HepG2 (cell line): Measurements from ENCODE around the gene EEF2. TPM values are rescaled to one million over a fixed set of nuclear protein-coding genes. Genes with fewer than 3 reads are reported as not detected.

Experiments
- ATAC-seq: fragments of 200-7000 bp; cut with Tn5 transposase; 3 replicates; pipeline ENCODE4 v1.9.1; 2020; ENCODE audit warnings: mild to moderate bottlenecking, moderate library complexity
- BruUV-seq: library from RNA; stranded (reverse); fragments of 400-500 nt; replicated peaks from 2 replicates; lab custom pipeline; 2021; lab: Mats Ljungman, UMichigan
- CTCF ChIA-PET: fragments of 300-600 bp; formaldehyde crosslinking; extraction: SDS; loops from one replicate; lab custom pipeline; 2021; ENCODE audit warnings: low total read pairs, inconsistent platforms, low intra/inter-chr PET ratio; lab: Yijun Ruan, JAX
- POLR2A ChIA-PET: fragments of 350-600 bp; sonication (Branson Sonifier 250); formaldehyde crosslinking; loops from one replicate; lab custom pipeline; 2020; ENCODE audit warnings: antibody characterized with exemption, inconsistent platforms; lab: Yijun Ruan, JAX
- DNase-seq: peaks from one replicate; pipeline ENCODE4 v3.0.0-alpha.2; 2015; ENCODE audit warnings: low spot score
- FAIRE-seq: peaks from 3 replicates; lab custom pipeline; 2011; peaks lifted over from hg19 to GRCh38; lab: Jason Lieb, UNC
- H2AFZ ChIP-seq: one replicate; pipeline ENCODE4 v1.6.1; 2011; ENCODE audit warnings: low read length, inconsistent platforms
- H3K27ac ChIP-seq: fragments of 300-600 bp; 3 replicates; pipeline ENCODE4 v1.8.0; 2011; ENCODE audit warnings: mixed run types, mild to moderate bottlenecking, mixed read lengths, low read length, inconsistent platforms; ENCODE audit not compliant: insufficient read depth; ENCODE audit errors: extremely low read length
- H3K27me3 ChIP-seq, 2 experiments: fragments of 200-600 bp in 1 of 2; 2 replicates in 1 of 2; 3 replicates in 1 of 2; pipeline versions ENCODE4 v1.6.0 to v1.8.0; 2011; ENCODE audit warnings: low read length in 2 of 2, mild to moderate bottlenecking in 2 of 2, moderate library complexity in 2 of 2, inconsistent platforms in 1 of 2; ENCODE audit not compliant: insufficient read depth in 2 of 2, control insufficient read depth in 1 of 2
- H3K36me3 ChIP-seq, 2 experiments: fragments of 200-600 bp in 1 of 2; replicated peaks in 1 of 2; 2 replicates in 1 of 2; 3 replicates in 1 of 2; pipeline versions ENCODE4 v1.5.1 to v1.8.0; 2011; ENCODE audit warnings: low read length in 2 of 2, inconsistent platforms in 1 of 2; ENCODE audit not compliant: insufficient read depth in 2 of 2, control insufficient read depth in 1 of 2
- H3K4me1 ChIP-seq: 2 replicates; pipeline ENCODE4 v1.5.1; 2012; ENCODE audit warnings: low read length, inconsistent platforms; ENCODE audit not compliant: insufficient read depth
- H3K4me2 ChIP-seq: 2 replicates; pipeline ENCODE4 v1.6.0; 2011; ENCODE audit warnings: low read depth, low read length, inconsistent platforms
- H3K4me3 ChIP-seq, 3 experiments: fragments of 200-600 bp in 1 of 3; sonication (generic), shearing (Covaris generic) in 1 of 3; replicated peaks in 1 of 3; 2 replicates each; pipeline ENCODE4 v1.5.1; 2011 to 2016; ENCODE audit warnings: low read length in 3 of 3, inconsistent platforms in 2 of 3, low read depth in 2 of 3, mild to moderate bottlenecking in 2 of 3, control low read depth in 1 of 3, mixed read lengths in 1 of 3; ENCODE audit not compliant: insufficient read depth in 1 of 3
- H3K79me2 ChIP-seq: one replicate; pipeline ENCODE4 v1.6.1; 2011; ENCODE audit warnings: low read length, inconsistent platforms; ENCODE audit not compliant: insufficient read depth
- H3K9ac ChIP-seq: 2 replicates; pipeline ENCODE4 v1.6.0; 2011; ENCODE audit warnings: mild to moderate bottlenecking, low read depth, low read length, inconsistent platforms; ENCODE audit not compliant: insufficient read depth
- H3K9me3 ChIP-seq: 2 replicates; pipeline ENCODE4 v1.5.1; 2012; ENCODE audit warnings: mild to moderate bottlenecking, low read length
- H4K20me1 ChIP-seq: 2 replicates; pipeline ENCODE4 v1.6.0; 2011; ENCODE audit warnings: inconsistent platforms, mild to moderate bottlenecking, low read length, moderate library complexity; ENCODE audit not compliant: insufficient read depth
- CHD4 ChIP-seq: fragments of 200-600 bp; sonication (generic); IDR thresholded peaks from 2 replicates; pipeline ENCODE4 v1.7.0; 2017; ENCODE audit warnings: mild to moderate bottlenecking, low read length, borderline replicate concordance
- FOXP4 ChIP-seq: sonication (generic); formaldehyde crosslinking; IDR thresholded peaks from 2 replicates; pipeline ENCODE4 v1.4.0; 2020; ENCODE audit warnings: missing genetic modification reagents
- KLF6 ChIP-seq: IDR thresholded peaks from 2 replicates; pipeline ENCODE4 v1.8.0; 2016; ENCODE audit warnings: missing biosample characterization, missing genetic modification reagents
- PLRG1 ChIP-seq: fragments of 450-650 bp; conservative IDR thresholded peaks from 2 replicates; pipeline ENCODE4 v1.6.1; 2016
- ZBTB38 ChIP-seq: sonication (generic); formaldehyde crosslinking; IDR thresholded peaks from 2 replicates; pipeline ENCODE4 v1.5.1; 2020; ENCODE audit warnings: mild to moderate bottlenecking, missing genetic modification reagents
- ZNF773 ChIP-seq: sonication (generic); formaldehyde crosslinking; IDR thresholded peaks from 2 replicates; pipeline ENCODE4 v1.4.0; 2020; ENCODE audit warnings: missing genetic modification reagents, borderline replicate concordance
- ZNF790 ChIP-seq: sonication (generic); formaldehyde crosslinking; IDR thresholded peaks from 2 replicates; pipeline ENCODE4 v1.8.0; 2022; ENCODE audit warnings: missing genetic modification reagents, mild to moderate bottlenecking, borderline replicate concordance
- WGBS: methylation state at CpG from one replicate; pipeline ENCODE4 v1.1.6; 2017; ENCODE audit warnings: low lambda C conversion rate; 5-methylcytosine and 5-hydroxymethylcytosine counted together
- in situ Hi-C: cut with HindIII; loops from 2 replicates; pipeline ENCODE4 v1.10.0; 2017; ENCODE audit warnings: low pct_unique_long_range_greater_than_20kb; ENCODE audit not compliant: extremely low pct_ligation_motif_present
- intact Hi-C: fragments of 100-400 bp; cut with micrococcal nuclease; formaldehyde crosslinking; loops from one replicate; pipeline ENCODE4 v1.10.0; 2022; ENCODE audit not compliant: unreplicated experiment
- polyA plus RNA-seq, 8 experiments: library from polyadenylated mRNA; depleted of rRNA in 3 of 8; stranded (reverse) in 7 of 8; unstranded in 1 of 8; fragments of >200 nt; fragmentation: Illumina TruSeq in 4 of 8; extraction: Trizol in 4 of 8; gene quantifications; 2 replicates each; pipeline versions ENCODE4 v1.2.1 to v1.2.3, GENCODE V29; 2011 to 2016; ENCODE audit warnings: low read depth in 4 of 8, missing spikeins in 1 of 8, mixed read lengths in 1 of 8; ENCODE audit not compliant: insufficient read depth in 1 of 8
- total RNA-seq, 5 experiments: library from RNA; depleted of rRNA; stranded (reverse); fragments of >200 nt; fragmentation: Illumina TruSeq; extraction: Trizol; gene quantifications; 2 replicates each; pipeline ENCODE4 v1.2.3, GENCODE V29; 2016; ENCODE audit warnings: low read depth in 1 of 5
- TF ChIP-seq, protein P1 (sequence below): sonication (generic); formaldehyde crosslinking; IDR thresholded peaks from 2 replicates; pipeline ENCODE4 v1.4.0; 2020; ENCODE audit warnings: missing genetic modification reagents

The EEF2 gene
- total and polyA plus RNA-seq, 2 of the 13 experiments (the other 11 are each of a cell fraction or from before 2014, with no cell fraction given) = 1,441 to 1,777 TPM

DNA sequence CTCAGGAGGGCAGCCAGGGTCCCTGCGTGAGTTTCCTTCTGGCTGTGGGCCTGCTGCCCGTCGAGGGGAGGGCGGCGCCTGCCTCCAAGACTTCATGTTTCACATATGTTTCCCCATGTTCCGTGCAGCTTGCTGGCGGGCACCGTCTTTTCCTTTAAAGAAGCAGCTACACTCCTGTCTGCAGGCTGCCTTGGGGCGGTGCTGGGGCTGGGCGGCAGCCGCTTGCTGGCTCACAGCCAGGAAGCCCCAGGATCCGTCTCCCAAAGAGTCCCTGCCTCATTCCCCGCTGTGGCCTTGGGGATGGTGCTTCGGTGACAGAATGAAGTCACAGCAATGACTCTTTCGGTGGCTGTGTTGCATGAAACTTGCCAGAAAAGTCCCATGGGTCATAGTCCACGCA, 47.2 kb upstream of the EEF2 start:
- Histone ChIP-seq H3K9me3 (no peaks in the 10 kb centered on the region), H3K4me3 (no peak overlapping the region), H2AFZ (no peak overlapping the region), H3K4me1 (no peaks in the 10 kb centered on the region), H4K20me1 (no peaks in the 10 kb centered on the region), H3K9ac (no peak overlapping the region), H3K27ac (no peak overlapping the region), H3K79me2 (no peaks in the 10 kb centered on the region), H3K36me3 (peaks cover 15 to 29% of the 10 kb centered on the region in 2 experiments; a peak in 4 of 5 replicates), H3K4me2 (no peak overlapping the region), H3K27me3 (no peaks in the 10 kb centered on the region)
- CTCF ChIA-PET = no interaction called here
- ATAC-seq (no peak), FAIRE-seq (no peak), DNase-seq (no peak)
- peak; percentile 47; the same call in 1 of the 2 replicates for TF ChIP-seq ZBTB38 (CRISPR knock-in tag)
- TF ChIP-seq, protein P1, sequence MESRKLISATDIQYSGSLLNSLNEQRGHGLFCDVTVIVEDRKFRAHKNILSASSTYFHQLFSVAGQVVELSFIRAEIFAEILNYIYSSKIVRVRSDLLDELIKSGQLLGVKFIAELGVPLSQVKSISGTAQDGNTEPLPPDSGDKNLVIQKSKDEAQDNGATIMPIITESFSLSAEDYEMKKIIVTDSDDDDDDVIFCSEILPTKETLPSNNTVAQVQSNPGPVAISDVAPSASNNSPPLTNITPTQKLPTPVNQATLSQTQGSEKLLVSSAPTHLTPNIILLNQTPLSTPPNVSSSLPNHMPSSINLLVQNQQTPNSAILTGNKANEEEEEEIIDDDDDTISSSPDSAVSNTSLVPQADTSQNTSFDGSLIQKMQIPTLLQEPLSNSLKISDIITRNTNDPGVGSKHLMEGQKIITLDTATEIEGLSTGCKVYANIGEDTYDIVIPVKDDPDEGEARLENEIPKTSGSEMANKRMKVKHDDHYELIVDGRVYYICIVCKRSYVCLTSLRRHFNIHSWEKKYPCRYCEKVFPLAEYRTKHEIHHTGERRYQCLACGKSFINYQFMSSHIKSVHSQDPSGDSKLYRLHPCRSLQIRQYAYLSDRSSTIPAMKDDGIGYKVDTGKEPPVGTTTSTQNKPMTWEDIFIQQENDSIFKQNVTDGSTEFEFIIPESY = 0 out of 2 replicates have a peak, but pooled peaks have one; percentile 25
- TF ChIP-seq PLRG1 = no peak
- POLR2A ChIA-PET = no interaction called here
- 92% methylated on average over 15 of the region's 16 CpGs for WGBS
- intact Hi-C loops = no loop called here
- in situ Hi-C loops = no loop called here
- no TSS peak for BruUV-seq

DNA sequence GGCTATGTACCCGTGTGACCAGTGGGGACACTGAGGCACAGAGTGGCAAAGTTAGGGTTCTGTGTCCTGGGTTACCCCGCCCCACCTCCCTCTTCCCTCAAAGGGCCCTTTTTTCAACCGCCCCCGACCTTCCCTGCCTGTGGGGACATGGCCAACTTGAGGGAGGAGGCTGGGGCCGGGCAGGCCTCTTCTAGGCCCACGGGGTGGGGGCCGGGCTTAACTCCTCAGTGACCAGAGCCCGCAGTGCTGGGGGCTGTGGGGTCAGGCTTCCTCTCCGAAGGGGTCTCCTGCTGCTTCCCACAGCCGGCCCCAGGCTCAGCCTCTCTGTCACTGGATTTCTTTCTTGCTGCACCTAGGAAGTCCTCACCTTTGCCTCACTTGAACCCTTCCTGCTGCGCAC, 46.2 kb upstream of the EEF2 start:
- CTCF ChIA-PET = no interaction called here
- H3K9me3 ChIP-seq = no peaks in the 10 kb centered on the region
- no peak overlapping the region for H2AFZ ChIP-seq
- intact Hi-C loops (no loop called here), in situ Hi-C loops (no loop called here)
- H4K20me1 ChIP-seq = no peaks in the 10 kb centered on the region
- POLR2A ChIA-PET = no interaction called here
- BruUV-seq = no TSS peak
- H3K79me2 ChIP-seq = no peaks in the 10 kb centered on the region
- no peak overlapping the region for H3K27ac ChIP-seq
- no peak for DNase-seq
- no peak overlapping the region for H3K4me3 ChIP-seq
- TF ChIP-seq FOXP4 (CRISPR knock-in tag) = no peak
- TF ChIP-seq ZNF790 (CRISPR knock-in tag) = no peak
- TF ChIP-seq CHD4 = no peak
- no peak for TF ChIP-seq KLF6
- no peak for TF ChIP-seq ZNF773 (CRISPR knock-in tag)
- no peaks in the 10 kb centered on the region for H3K27me3 ChIP-seq
- WGBS = 92% methylated on average over 10 of the region's 11 CpGs
- H3K36me3 ChIP-seq = peaks cover 12 to 22% of the 10 kb centered on the region in 2 experiments; a peak in 4 of 5 replicates
- no peak for ATAC-seq
- no peaks in the 10 kb centered on the region for H3K4me1 ChIP-seq
- H3K4me2 ChIP-seq = no peak overlapping the region
- H3K9ac ChIP-seq = no peak overlapping the region
- no peak for FAIRE-seq
